ENCODE data around the gene SNX32. TPM values are rescaled to one million over a fixed set of nuclear protein-coding genes. Genes with fewer than 3 reads are reported as not detected.
"Not testable (repeated sequence)": the region's sequence is repeated elsewhere in the genome, so short reads cannot be mapped to it uniquely, and the experiment has no call there.

The SNX32 gene
- total and polyA plus RNA-seq, 2 of the 13 experiments (the other 11 are each of a cell fraction or from before 2014, with no cell fraction given), result 0.09 to 0.34 TPM

- TF ChIP-seq NR2F1 (CRISPR knock-in tag; IDR thresholded peaks at IDR 0.05) (peak in 1 of 2 experiments; percentile 41; a peak in 1 of 4 replicates), HNRNPUL1 (IDR thresholded peaks at IDR 0.05; ENCODE audit: low read depth, low read length) (no peak)
These were observed 14.0 kb downstream of the SNX32 start (continued) for GRCh38 chr11:65847746-65848145.

- BruUV-seq (replicated peaks); FAIRE-seq; H2AFZ ChIP-seq (ENCODE audit: low read length); H3K27me3 ChIP-seq (ENCODE audit: control insufficient read depth in 1 of 2, insufficient read depth in 2 of 2, low read length in 2 of 2); ATAC-seq; H3K4me3 ChIP-seq (replicated peaks in 1 of 3; ENCODE audit: insufficient read depth in 1 of 3, low read depth in 2 of 3, low read length in 3 of 3); H3K9me3 ChIP-seq (ENCODE audit: low read length); H3K27ac ChIP-seq (ENCODE audit: extremely low read length, insufficient read depth, low read length); H3K9ac ChIP-seq (ENCODE audit: insufficient read depth, low read depth, low read length); DNase-seq (ENCODE audit: low spot score); CTCF ChIA-PET (ENCODE audit: low intra/inter-chr PET ratio, low total read pairs); H3K36me3 ChIP-seq (replicated peaks in 1 of 2; ENCODE audit: control insufficient read depth in 1 of 2, insufficient read depth in 2 of 2, low read length in 2 of 2); in situ Hi-C loops (cut with HindIII; ENCODE audit: extremely low pct_ligation_motif_present, low pct_unique_long_range_greater_than_20kb); intact Hi-C loops (cut with micrococcal nuclease; ENCODE audit: unreplicated experiment); H3K79me2 ChIP-seq (ENCODE audit: insufficient read depth, low read length): not testable (repeated sequence)
- peaks cover 10% of the 10 kb centered on the region for H4K20me1 ChIP-seq (ENCODE audit: insufficient read depth, low read length)
- POLR2A ChIA-PET, result interaction anchor here (1.2 to 4.1 kb wide), 4 partner anchors 9 to 128 kb away, joined by 4 to 21 read pairs (median 14); partner anchors contain the start of genes CFL1, MUS81 and RNASEH2C
- 43% methylated on average over 7 of the region's 7 CpGs for WGBS (ENCODE audit: low lambda C conversion rate)
- H3K4me2 ChIP-seq (ENCODE audit: low read depth, low read length), result peak overlapping the region; percentile 60; the same call in 1 of the 2 replicates
- H3K4me1 ChIP-seq (ENCODE audit: insufficient read depth, low read length), result peaks cover 61% of the 10 kb centered on the region
These were observed 14.9 kb downstream of the SNX32 start for GRCh38 chr11:65848693-65849092.

GRCh38 chr11:65849366-65849765, 15.6 kb downstream of the SNX32 start:
- Histone ChIP-seq H2AFZ (ENCODE audit: low read length) (no peak overlapping the region), H3K79me2 (ENCODE audit: insufficient read depth, low read length) (no peaks in the 10 kb centered on the region), H3K27me3 (ENCODE audit: control insufficient read depth in 1 of 2, insufficient read depth in 2 of 2, low read length in 2 of 2) (no peaks in the 10 kb centered on the region), H3K9ac (ENCODE audit: insufficient read depth, low read depth, low read length) (0 out of 2 replicates have a peak overlapping the region, but pooled peaks have one; percentile 17), H4K20me1 (ENCODE audit: insufficient read depth, low read length) (peaks cover 17% of the 10 kb centered on the region), H3K27ac (ENCODE audit: extremely low read length, insufficient read depth, low read length) (no peak overlapping the region), H3K4me1 (ENCODE audit: insufficient read depth, low read length) (peaks cover 61% of the 10 kb centered on the region), H3K4me3 (replicated peaks in 1 of 3; ENCODE audit: insufficient read depth in 1 of 3, low read depth in 2 of 3, low read length in 3 of 3) (peak overlapping the region in 1 of 3 experiments; percentile 51; a peak in 1 of 6 replicates), H3K9me3 (ENCODE audit: low read length) (0 out of 2 replicates have a peak, but pooled peaks cover 4% of the 10 kb centered on the region), H3K4me2 (ENCODE audit: low read depth, low read length) (peak overlapping the region; percentile 60), H3K36me3 (replicated peaks in 1 of 2; ENCODE audit: control insufficient read depth in 1 of 2, insufficient read depth in 2 of 2, low read length in 2 of 2) (peaks cover 3 to 14% of the 10 kb centered on the region in 2 experiments; a peak in 4 of 5 replicates)
- CTCF ChIA-PET (ENCODE audit: low intra/inter-chr PET ratio, low total read pairs), result no interaction called here
- POLR2A ChIA-PET, result interaction anchor here (1.2 to 4.1 kb wide), 5 partner anchors 9 to 129 kb away, joined by 3 to 21 read pairs (median 8); partner anchors contain the start of genes CFL1, MUS81 and RNASEH2C
- ATAC-seq (peak; percentile 16), DNase-seq (ENCODE audit: low spot score) (no peak), FAIRE-seq (no peak)
- no TSS peak for BruUV-seq (replicated peaks)
- intact Hi-C loops (cut with micrococcal nuclease; ENCODE audit: unreplicated experiment) (no loop called here), in situ Hi-C loops (cut with HindIII; ENCODE audit: extremely low pct_ligation_motif_present, low pct_unique_long_range_greater_than_20kb) (no loop called here)
- 25% methylated on average over 2 of the region's 8 CpGs for WGBS (ENCODE audit: low lambda C conversion rate)
- 0 out of 2 replicates have a peak, but pooled peaks have one; percentile 12 for TF ChIP-seq ZNF616 (CRISPR knock-in tag; IDR thresholded peaks at IDR 0.05; ENCODE audit: low read depth)
- TF ChIP-seq POGK (CRISPR knock-in tag; conservative IDR thresholded peaks at IDR 0.05), result peak; percentile 76
- no peak for TF ChIP-seq BHLHE40 (IDR thresholded peaks at IDR 0.05; ENCODE audit: low read length)
- TF ChIP-seq ADNP (CRISPR knock-in tag; IDR thresholded peaks at IDR 0.05), result no peak
- TF ChIP-seq NR2F1 (CRISPR knock-in tag; IDR thresholded peaks at IDR 0.05), result 0 out of 4 replicates have a peak, but pooled peaks of 1 of the 2 experiments have one; percentile 13
- TF ChIP-seq HNRNPL (IDR thresholded peaks at IDR 0.05; ENCODE audit: low read depth, low read length), result peak; percentile 66; the same call in 1 of the 2 replicates
- TF ChIP-seq MEF2D (CRISPR knock-in tag; IDR thresholded peaks at IDR 0.05), result no peak
